Measurements from ENCODE around the gene TPCN2. TPM values are rescaled to one million over a fixed set of nuclear protein-coding genes. Genes with fewer than 3 reads are reported as not detected.

The TPCN2 gene
- polyA plus RNA-seq, 1 donor from 2014 or later, result 14.2 TPM

DNA sequence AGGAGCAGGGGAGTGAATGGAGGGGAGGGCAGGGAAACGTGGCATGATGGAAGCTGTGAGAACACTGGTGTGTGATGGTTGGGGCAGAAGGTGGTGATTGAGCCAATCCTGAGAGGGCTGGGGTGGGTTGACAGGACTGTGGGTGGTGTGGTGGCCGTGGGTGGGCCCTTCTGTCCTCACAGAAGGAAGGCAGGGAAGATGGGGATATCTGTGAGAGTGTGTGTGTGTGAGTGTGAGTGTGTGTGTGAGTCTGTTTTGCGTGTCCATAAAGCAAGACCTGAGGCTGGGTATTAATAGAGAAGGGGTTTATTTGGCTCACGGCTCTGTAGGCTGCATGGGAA is 13.0 kb downstream of the TPCN2 start:
- no peak overlapping the region for H3K4me2 ChIP-seq (ENCODE audit: low read length)

DNA sequence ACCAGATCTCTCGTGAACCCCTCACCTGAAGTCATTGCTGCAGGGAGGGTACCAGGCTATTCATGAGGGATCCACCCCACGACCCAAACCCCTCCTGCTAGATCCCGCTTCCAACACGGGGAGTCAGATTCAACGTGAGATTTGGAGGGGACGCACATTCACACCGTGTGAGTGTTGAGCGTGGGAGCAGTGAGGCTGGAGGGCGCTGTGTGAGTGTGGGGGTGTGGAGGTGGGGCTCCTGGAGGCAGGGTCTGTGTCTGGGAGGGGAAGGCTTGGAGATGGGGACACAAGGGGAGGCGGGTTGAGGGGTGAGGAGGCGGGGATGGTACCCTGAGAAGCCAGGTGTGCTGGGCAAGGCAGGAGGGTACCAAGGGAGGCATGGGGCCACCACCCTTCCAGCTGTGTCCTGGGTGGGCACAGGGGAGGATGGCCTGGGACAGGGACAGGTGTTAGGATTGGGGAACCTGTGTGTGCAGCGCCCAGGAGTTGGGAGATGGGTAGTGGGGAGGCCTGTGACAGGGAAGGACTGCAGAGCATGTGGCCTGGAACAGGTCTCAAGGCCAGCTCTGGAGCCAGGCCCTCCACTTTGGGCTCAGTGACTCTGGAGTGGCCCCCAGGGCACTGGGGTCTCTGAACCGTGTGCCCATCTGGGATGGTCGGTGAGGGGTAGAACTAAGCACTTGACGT is 13.6 kb downstream of the TPCN2 start:
- TF ChIP-seq RAD21 (conservative IDR thresholded peaks at IDR 0.05) (no peak), SMC3 (conservative IDR thresholded peaks at IDR 0.05; ENCODE audit: poor library complexity) (no peak), POLR2AphosphoS5 (IDR thresholded peaks at IDR 0.05) (no peak), EP300 (conservative IDR thresholded peaks at IDR 0.05; ENCODE audit: poor library complexity, severe bottlenecking) (no peak), EZH2 (IDR thresholded peaks at IDR 0.05; ENCODE audit: borderline replicate concordance, insufficient read depth, low read length, poor library complexity, severe bottlenecking) (no peak), MXI1 (conservative IDR thresholded peaks at IDR 0.05; ENCODE audit: poor library complexity, severe bottlenecking) (no peak), TAF1 (IDR thresholded peaks at IDR 0.05; ENCODE audit: low read depth) (no peak)
- TF ChIP-seq, protein P1, sequence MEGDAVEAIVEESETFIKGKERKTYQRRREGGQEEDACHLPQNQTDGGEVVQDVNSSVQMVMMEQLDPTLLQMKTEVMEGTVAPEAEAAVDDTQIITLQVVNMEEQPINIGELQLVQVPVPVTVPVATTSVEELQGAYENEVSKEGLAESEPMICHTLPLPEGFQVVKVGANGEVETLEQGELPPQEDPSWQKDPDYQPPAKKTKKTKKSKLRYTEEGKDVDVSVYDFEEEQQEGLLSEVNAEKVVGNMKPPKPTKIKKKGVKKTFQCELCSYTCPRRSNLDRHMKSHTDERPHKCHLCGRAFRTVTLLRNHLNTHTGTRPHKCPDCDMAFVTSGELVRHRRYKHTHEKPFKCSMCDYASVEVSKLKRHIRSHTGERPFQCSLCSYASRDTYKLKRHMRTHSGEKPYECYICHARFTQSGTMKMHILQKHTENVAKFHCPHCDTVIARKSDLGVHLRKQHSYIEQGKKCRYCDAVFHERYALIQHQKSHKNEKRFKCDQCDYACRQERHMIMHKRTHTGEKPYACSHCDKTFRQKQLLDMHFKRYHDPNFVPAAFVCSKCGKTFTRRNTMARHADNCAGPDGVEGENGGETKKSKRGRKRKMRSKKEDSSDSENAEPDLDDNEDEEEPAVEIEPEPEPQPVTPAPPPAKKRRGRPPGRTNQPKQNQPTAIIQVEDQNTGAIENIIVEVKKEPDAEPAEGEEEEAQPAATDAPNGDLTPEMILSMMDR (IDR thresholded peaks at IDR 0.05; ENCODE audit: poor library complexity, severe bottlenecking), result no peak
- TF ChIP-seq, protein P2, sequence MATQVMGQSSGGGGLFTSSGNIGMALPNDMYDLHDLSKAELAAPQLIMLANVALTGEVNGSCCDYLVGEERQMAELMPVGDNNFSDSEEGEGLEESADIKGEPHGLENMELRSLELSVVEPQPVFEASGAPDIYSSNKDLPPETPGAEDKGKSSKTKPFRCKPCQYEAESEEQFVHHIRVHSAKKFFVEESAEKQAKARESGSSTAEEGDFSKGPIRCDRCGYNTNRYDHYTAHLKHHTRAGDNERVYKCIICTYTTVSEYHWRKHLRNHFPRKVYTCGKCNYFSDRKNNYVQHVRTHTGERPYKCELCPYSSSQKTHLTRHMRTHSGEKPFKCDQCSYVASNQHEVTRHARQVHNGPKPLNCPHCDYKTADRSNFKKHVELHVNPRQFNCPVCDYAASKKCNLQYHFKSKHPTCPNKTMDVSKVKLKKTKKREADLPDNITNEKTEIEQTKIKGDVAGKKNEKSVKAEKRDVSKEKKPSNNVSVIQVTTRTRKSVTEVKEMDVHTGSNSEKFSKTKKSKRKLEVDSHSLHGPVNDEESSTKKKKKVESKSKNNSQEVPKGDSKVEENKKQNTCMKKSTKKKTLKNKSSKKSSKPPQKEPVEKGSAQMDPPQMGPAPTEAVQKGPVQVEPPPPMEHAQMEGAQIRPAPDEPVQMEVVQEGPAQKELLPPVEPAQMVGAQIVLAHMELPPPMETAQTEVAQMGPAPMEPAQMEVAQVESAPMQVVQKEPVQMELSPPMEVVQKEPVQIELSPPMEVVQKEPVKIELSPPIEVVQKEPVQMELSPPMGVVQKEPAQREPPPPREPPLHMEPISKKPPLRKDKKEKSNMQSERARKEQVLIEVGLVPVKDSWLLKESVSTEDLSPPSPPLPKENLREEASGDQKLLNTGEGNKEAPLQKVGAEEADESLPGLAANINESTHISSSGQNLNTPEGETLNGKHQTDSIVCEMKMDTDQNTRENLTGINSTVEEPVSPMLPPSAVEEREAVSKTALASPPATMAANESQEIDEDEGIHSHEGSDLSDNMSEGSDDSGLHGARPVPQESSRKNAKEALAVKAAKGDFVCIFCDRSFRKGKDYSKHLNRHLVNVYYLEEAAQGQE (IDR thresholded peaks at IDR 0.05; ENCODE audit: borderline replicate concordance), result no peak
- H3K4me2 ChIP-seq (ENCODE audit: low read length), result no peak overlapping the region
- no peaks in the 10 kb centered on the region for H3K27me3 ChIP-seq (ENCODE audit: insufficient read depth, low read depth, low read length)
- H4K20me1 ChIP-seq (ENCODE audit: insufficient read depth), result no peaks in the 10 kb centered on the region
- no peaks in the 10 kb centered on the region for H3K9me3 ChIP-seq (ENCODE audit: low read length)
- no peaks in the 10 kb centered on the region for H3K9me2 ChIP-seq (ENCODE audit: insufficient read depth, low read length)
- no peak overlapping the region for H3K4me3 ChIP-seq (ENCODE audit: low read length)
- no peak overlapping the region for H2AFZ ChIP-seq (ENCODE audit: low read depth, low read length)
- no peaks in the 10 kb centered on the region for H3K36me3 ChIP-seq (ENCODE audit: insufficient read depth, low read length)
- no peaks in the 10 kb centered on the region for H3F3A ChIP-seq (ENCODE audit: insufficient read depth, low read length, poor library complexity, severe bottlenecking)
- no peak overlapping the region for H3K27ac ChIP-seq (ENCODE audit: low read length)
- no peaks in the 10 kb centered on the region for H3K79me2 ChIP-seq (replicated peaks; ENCODE audit: insufficient read depth, low read length)
- no peak overlapping the region for H3K9ac ChIP-seq (ENCODE audit: low read length)

More for the DNA sequence above, 13.0 kb downstream of the TPCN2 start:
- Histone ChIP-seq H3K36me3 (ENCODE audit: insufficient read depth, low read length) (no peaks in the 10 kb centered on the region), H4K20me1 (ENCODE audit: insufficient read depth) (no peaks in the 10 kb centered on the region), H3K27ac (ENCODE audit: low read length) (no peak overlapping the region), H3K79me2 (replicated peaks; ENCODE audit: insufficient read depth, low read length) (no peaks in the 10 kb centered on the region), H3K9ac (ENCODE audit: low read length) (no peak overlapping the region), H3K9me2 (ENCODE audit: insufficient read depth, low read length) (no peaks in the 10 kb centered on the region), H2AFZ (ENCODE audit: low read depth, low read length) (no peak overlapping the region), H3F3A (ENCODE audit: insufficient read depth, low read length, poor library complexity, severe bottlenecking) (no peaks in the 10 kb centered on the region), H3K9me3 (ENCODE audit: low read length) (no peaks in the 10 kb centered on the region), H3K27me3 (ENCODE audit: insufficient read depth, low read depth, low read length) (no peaks in the 10 kb centered on the region), H3K4me3 (ENCODE audit: low read length) (no peak overlapping the region)
- TF ChIP-seq EZH2 (IDR thresholded peaks at IDR 0.05; ENCODE audit: borderline replicate concordance, insufficient read depth, low read length, poor library complexity, severe bottlenecking) (no peak), TAF1 (IDR thresholded peaks at IDR 0.05; ENCODE audit: low read depth) (no peak), POLR2AphosphoS5 (IDR thresholded peaks at IDR 0.05) (no peak), SMC3 (conservative IDR thresholded peaks at IDR 0.05; ENCODE audit: poor library complexity) (no peak), EP300 (conservative IDR thresholded peaks at IDR 0.05; ENCODE audit: poor library complexity, severe bottlenecking) (no peak), RAD21 (conservative IDR thresholded peaks at IDR 0.05) (no peak), MXI1 (conservative IDR thresholded peaks at IDR 0.05; ENCODE audit: poor library complexity, severe bottlenecking) (no peak)
- TF ChIP-seq, protein P1 (IDR thresholded peaks at IDR 0.05; ENCODE audit: poor library complexity, severe bottlenecking), result no peak
- TF ChIP-seq, protein P2 (IDR thresholded peaks at IDR 0.05; ENCODE audit: borderline replicate concordance), result no peak

Data from neural cell (in vitro differentiated cells).